ENCODE results near the gene ZGPAT.
A peak's percentile ranks its signal among the peaks of the same experiment; 100 is the strongest.

The ZGPAT gene

DNA sequence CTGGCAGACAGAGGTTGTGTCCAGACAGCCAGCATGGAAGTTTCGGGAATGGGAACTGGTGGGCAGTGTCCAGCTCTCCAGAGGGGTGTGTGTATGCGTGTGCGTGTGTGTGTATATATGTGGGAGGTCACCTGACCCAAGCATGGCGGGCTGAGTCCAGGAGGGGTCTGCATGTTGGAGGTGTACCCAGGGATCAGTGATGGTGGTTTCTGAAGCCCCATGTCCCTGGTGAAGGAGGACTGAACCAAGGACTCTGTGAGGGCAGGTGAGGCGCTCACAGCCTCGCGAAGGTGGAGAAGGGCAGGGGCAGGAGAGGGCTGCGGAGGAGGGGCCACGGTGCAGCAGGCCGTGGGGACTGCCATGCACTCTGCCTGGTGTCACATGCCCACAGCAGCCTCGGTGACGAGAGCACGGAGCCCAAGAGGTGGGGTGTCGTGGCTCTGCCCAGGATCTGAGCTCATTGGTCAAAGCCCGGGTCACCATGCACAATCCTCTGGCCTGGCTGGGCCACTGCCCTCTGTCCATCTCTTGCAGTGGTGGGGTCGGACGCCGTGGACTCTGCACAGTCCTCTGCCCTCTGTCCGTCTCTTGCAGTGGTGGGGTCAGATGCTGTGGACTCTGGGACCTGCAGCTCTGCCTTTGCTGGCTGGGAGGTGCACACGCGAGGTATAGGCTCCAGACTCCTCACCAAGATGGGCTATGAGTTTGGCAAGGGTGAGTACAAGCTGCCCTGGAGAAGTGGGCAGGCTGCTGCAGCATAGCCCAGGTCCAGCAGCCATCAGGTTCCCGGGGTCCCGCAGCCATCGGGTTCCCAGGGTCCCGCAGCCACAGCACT is 26.5 kb downstream of the ZGPAT start:
- DNase-seq (ENCODE audit: low read depth): no peak

DNA sequence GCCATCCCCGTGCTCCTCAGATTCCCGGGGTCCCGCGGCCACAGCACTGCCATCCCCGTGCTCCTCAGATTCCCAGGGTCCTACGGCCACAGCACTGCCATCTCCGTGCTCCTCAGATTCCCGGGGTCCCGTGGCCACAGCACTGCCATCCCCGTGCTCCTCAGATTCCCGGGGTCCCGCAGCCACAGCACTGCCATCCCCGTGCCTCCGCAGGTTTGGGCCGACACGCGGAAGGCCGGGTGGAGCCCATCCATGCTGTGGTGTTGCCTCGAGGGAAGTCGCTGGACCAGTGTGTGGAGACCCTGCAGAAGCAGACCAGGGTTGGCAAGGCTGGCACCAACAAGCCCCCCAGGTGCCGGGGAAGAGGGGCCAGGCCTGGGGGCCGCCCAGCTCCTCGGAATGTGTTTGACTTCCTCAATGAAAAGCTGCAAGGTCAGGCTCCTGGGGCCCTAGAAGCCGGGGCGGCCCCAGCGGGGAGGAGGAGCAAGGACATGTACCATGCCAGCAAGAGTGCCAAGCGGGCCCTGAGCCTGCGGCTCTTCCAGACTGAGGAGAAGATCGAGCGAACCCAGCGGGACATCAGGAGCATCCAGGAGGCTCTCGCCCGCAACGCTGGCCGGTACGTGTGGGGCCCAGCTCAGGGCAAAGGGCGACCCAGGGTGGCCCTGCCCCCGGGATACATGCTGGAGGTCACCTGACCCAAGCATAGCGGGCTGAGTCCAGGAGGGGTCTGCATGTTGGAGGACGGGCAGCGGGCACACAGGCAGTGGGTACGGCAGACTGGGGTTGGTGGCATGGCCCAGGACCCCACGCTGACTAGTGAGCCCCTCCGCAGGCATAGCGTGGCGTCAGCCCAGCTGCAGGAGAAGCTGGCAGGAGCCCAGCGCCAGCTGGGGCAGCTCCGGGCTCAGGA is 27.4 kb downstream of the ZGPAT start:
- DNase-seq (ENCODE audit: low read depth): no peak

DNA sequence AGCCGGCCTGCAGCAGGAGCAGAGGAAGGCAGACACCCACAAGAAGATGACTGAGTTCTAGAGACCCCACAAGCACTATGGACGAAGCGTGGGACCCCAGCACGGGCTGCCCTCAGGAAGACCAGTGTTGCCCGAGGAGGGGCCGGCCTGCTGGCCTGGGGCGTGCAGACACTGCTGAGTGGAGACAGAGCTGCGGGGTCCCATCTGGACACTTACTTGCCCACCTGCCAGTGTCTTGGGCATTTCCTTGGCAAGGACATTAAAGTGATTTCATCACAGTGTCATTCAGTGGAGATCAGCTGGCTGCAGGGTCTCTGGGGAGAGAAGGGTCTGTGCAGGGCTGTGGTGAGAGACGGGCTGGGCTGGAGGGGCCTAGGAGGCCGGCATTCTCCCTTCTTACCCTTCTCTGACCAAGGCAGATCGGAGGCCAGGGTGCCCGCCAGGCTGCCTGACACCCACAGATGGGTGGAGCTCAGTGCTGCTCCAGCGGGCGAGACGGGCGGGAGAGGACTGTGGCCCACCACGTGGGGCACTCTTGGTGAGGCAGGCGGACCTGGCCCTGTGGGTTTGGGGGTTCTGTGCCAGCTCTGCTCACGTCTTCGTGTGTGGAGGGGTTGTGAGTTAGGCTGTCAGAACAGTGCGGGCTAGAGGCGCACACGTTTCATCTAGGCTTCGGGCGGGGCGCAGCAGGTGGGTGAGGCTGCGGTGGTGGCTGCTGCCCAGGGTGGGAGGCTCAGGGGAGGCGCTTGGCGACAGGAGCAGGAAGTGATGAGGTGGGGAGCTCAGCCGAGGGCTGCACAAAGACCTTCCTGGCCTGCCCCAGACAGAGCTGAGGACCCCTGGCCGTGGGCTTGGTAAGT is 28.2 kb downstream of the ZGPAT start, which contains the start of gene LIME1:
Gene LIME1, plus strand, starts transcription at position 806 of the 860 bp plus-strand sequence. CDS start 886 bp downstream, outside the sequence.
- no peak for DNase-seq (ENCODE audit: low read depth)

DNA sequence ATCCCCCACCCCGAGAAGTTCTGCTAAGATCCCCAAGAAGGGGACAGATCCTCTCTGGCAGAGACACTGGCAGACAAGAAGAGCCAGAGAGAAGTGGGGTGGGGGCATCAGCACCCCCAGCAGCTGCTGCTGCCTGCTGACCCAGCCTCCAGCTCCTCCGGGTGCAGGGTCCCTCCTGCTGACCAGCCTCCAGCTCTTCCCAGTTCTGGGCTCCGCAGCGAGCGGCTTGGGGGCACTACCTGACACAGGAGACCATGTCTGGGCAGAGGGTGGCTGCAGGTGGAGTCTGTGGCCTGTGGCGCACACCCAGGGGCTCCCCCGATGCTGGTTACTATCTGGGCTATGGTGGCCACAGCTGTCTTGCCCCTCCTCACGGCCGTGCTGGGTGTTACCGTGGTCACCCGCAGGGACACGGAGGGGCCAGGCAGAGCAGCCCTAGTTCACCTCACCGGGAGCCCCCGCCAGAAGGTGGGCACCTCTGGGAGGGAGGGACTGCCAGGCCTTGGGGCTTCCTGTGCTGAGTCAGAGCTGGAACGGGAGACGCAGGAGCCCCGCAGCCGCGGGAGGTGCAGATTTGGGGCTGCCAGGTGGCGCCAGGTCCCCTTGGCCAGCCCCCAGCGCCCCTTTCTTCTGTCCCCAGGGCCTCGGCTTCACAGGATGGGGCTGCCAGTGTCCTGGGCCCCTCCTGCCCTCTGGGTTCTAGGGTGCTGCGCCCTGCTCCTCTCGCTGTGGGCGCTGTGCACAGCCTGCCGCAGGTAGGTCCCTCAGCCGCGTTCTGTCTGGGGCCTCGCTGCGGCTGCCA is 29.3 kb downstream of the ZGPAT start:
- DNase-seq (ENCODE audit: low read depth): no peak

DNA sequence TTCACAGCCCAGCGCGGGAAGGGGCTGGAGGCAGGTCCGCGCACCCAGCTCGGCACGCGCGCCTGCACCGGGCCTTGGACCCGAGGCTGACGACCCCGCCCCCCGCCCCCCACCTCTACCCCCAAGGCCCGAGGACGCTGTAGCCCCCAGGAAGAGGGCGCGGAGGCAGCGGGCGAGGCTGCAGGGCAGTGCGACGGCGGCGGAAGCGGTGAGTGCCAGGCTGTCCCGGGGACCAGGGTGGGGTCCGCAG is 29.8 kb downstream of the ZGPAT start:
- no peak for DNase-seq (ENCODE audit: low read depth)

DNA sequence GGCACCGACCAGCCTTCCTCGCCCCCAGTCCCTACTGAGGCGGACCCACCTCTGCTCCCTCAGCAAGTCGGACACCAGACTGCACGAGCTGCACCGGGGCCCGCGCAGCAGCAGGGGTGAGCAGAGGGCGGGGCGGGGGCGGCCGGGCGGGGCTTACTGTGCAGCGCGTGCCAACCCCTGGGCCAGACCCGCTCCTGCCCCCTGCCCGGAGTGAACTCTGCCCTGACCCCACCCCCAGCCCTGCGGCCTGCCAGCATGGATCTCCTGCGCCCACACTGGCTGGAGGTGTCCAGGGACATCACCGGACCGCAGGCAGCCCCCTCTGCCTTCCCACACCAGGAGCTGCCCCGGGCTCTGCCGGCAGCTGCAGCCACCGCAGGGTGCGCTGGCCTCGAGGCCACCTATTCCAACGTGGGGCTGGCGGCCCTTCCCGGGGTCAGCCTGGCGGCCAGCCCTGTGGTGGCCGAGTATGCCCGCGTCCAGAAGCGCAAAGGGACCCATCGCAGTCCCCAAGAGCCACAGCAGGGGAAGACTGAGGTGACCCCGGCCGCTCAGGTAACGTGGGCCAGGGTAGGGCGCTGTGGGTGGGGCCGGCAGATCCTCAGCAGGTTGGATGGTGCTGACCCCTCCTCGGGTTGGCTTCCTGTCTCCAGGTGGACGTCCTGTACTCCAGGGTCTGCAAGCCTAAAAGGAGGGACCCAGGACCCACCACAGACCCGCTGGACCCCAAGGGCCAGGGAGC is 30.3 kb downstream of the ZGPAT start:
- DNase-seq (ENCODE audit: low read depth): no peak

DNA sequence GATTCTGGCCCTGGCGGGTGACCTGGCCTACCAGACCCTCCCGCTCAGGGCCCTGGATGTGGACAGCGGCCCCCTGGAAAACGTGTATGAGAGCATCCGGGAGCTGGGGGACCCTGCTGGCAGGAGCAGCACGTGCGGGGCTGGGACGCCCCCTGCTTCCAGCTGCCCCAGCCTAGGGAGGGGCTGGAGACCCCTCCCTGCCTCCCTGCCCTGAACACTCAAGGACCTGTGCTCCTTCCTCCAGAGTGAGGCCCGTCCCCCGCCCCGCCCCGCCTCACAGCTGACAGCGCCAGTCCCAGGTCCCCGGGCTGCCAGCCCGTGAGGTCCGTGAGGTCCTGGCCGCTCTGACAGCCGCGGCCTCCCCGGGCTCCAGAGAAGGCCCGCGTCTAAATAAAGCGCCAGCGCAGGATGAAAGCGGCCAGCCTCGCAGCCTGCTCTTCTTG is 30.9 kb downstream of the ZGPAT start:
- no peak for DNase-seq (ENCODE audit: low read depth)

DNA sequence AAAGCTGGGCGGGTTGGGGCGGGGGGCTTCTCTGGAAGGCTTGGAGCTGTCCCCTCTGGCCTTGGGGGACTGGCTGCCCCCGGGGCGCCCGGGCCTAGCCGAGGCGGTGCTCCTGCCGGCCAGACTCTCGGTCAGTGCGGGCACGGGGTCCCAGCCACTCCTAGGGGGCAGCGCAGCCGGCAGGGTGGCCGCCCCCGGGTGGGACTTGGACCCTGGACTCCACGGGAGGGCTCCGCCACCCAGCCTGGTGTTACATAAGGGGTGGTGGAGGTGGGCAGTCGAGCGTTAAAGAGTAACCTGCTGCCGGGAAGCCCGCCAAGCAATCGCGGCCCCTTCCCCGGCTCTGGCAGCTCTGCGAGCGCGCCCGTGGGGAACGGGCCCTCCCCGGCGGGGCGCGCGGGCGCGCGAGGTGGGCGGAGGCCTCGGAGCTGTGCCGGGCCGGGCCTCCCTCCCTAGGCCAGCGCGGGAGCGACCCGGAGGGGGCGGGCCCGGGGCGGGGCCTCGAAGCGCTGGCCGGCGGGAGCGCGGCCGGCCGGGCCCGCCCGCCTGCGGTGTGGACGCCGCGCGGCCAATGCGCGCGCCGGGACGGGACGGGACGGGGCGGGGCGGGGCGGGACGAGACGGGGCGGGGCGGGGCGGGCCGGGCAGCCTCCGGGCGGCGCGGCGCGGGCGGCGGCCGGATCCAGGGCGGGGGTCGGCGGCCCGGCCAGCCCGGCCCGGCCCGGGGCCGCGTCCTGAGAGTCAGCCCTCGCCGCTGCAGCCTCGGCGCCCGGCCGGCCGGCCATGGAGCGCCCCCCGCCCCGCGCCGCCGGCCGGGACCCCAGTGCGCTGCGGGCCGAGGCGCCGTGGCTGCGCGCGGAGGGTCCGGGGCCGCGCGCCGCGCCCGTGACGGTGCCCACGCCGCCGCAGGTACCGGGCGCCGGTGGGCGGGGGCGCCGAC is 31.6 kb downstream of the ZGPAT start, which contains the start of gene SLC2A4RG:
Gene SLC2A4RG, plus strand, starts transcription at position 647 of the 940 bp plus-strand sequence. Its CDS starts 137 bp downstream, at position 784.
- DNase-seq (ENCODE audit: low read depth): peak; percentile 60

DNA sequence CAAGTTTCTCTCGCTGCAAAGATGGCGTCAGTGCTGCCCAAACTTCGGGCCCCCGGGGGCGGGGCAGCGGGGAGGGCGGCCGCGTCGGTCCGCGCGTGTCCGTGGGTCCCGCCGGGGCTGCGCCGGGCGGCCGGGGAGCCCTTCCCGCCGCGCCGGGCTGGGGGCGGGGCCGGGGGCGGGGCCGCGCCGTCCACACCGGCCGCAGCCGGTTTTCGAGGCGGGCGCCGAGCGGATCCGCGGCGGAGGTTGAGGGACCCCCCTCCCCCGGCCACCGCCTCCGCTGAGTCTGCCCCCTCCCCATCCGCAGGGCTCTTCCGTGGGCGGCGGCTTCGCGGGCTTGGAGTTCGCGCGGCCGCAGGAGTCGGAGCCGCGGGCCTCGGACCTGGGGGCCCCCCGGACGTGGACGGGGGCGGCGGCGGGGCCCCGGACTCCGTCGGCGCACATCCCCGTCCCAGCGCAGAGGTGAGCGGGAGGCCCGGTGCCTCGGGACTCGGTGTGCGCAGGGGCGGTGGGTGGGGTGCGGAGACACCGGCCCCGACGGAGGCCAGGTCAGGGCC is 32.3 kb downstream of the ZGPAT start:
- DNase-seq (ENCODE audit: low read depth): peak; percentile 20

DNA sequence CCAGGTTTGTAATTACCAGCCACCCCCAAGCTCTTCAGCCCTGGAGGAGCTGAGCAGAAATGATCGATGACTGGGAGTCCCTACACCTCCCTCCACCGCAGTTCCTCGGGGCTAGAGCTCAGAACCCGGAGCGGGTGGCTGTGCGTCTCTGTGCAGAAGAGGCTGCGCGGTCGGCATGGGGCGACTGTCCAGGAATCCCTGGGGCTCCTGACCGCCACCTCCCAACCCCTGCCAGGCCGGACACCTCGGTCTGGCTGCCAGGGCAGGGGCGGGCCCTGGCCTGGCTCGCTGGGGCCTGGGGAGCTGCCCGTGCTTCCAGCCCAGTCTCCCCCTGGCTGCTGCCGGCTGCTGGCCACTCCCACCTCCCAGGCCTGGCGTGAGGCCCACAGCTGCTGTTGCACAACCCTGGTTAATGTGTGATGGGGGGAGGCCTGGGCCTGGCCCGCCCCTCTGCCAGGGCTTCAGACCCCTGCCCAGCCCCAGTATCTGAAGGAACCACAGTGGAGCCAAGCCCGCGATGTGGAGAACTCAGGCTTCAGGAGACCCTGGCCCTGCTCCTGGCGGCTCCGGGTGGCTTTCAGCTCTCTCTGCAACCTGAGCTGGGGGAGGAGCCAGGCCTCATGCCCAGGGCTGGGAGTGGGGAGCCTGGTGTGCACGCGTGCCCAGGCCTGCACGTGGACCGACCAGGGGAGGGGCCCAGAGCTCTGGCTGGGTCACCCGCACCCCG is 33.0 kb downstream of the ZGPAT start:
- DNase-seq (ENCODE audit: low read depth): peak; percentile 89

DNA sequence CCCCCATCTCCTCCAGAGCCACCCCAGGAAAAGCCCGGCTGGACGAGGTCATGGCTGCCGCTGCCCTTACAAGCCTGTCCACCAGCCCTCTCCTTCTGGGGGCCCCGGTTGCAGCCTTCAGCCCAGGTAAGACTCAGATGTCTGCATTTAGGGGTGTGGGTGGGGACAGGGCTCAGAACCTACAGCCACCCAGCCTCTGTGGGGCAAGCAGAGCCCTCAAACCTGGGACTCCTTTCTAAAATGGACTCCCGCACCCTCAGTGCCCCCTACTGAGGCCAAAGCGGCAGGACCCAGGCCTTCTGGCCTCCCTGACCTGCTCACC is 33.5 kb downstream of the ZGPAT start:
- no peak for DNase-seq (ENCODE audit: low read depth)

DNA sequence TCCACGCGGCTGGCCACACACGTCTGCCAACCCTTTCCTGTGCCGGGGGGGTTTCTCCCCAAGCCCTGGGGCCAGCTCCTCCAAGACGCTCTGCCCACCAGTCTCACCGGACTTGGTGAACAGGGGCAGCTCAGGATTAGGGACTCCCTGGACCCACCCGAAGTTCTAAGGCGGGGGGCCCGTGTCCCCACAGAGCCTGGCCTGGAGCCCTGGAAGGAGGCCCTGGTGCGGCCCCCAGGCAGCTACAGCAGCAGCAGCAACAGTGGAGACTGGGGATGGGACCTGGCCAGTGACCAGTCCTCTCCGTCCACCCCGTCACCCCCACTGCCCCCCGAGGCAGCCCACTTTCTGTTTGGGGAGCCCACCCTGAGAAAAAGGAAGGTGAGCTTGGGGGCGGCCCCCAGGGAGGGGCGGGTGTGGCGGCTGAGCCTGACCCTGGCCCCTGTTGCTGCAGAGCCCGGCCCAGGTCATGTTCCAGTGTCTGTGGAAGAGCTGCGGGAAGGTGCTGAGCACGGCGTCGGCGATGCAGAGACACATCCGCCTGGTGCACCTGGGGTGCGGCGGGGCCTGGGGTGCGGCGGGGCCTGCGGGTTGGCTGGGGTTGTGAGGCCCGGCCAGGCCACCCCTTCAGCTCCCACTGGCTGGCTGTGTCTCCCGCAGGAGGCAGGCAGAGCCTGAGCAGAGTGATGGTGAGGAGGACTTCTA is 34.0 kb downstream of the ZGPAT start:
- no peak for DNase-seq (ENCODE audit: low read depth)

DNA sequence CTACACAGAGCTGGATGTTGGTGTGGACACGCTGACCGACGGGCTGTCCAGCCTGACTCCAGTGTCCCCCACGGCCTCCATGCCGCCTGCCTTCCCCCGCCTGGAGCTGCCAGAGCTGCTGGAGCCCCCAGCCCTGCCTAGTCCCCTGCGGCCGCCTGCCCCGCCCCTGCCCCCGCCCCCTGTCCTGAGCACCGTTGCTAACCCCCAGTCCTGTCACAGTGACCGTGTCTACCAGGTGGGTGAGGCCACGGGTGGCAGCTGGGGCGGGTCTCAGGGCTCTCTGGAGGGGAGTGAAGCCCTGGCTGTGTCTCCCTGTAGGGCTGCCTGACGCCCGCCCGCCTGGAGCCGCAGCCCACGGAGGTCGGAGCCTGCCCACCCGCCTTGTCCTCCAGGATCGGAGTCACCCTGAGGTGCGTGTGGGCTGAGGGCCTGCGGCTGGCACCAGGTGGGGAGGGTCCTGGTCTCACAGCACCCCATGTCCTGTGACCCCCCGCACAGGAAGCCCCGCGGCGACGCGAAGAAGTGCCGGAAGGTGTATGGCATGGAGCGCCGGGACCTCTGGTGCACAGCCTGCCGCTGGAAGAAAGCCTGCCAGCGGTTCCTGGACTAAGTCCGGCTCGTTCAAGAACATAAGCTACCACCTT is 34.7 kb downstream of the ZGPAT start:
- no peak for DNase-seq (ENCODE audit: low read depth)

DNA sequence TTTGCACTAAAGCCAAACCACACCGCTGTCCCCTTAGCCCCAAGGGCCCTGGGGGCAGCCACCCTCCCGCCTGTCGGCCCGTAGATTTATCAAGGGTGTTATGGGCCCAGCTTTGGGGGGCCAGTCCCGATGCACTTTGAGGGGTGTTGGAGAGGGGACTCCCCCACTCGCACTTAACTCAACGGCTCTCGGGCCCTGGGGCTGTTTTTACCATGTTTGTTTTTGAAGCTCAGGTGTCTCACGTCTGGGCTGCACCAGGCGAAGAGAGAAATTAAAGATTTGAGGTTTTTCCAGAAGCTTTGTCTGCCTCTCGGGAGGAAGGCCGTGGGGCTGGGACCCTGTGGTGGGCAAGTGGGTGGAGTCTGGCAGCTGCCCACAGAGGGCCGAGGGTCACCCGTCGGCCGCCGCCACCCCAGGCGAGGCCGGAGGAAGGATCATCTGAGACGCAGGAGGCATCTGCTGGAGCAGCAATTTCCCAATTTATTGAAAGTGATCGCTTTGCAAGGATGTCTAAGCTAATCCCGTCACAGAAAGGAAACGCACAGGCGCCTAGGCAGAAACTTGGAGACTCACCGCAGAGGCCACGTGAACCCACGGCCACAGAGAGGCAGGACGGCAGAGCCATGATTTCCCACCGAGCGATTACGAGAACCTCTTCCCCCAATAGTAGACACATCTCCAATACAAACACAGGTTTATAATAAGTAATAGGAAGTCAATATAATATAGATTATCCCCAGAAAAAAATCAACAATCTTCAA is 35.6 kb downstream of the ZGPAT start:
- DNase-seq (ENCODE audit: low read depth): no peak

DNA sequence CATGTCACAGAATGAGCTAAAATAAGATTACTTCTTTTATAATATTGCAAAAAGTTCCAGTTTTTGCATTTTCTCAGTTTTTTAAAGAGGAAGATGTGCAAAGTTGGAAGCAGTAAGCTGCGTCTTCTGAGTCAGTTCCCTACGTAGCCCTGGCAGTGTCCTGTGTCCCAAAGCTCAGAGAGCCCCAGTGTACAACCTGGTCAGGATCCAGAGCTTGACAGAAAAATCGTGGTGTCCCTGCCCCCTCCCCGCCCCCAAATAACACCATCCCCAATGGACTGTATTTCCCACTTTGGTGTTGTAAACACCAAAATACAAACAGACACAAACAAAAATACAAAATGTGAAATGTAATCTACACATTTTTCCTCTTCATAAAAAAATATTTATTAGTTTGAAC is 36.3 kb downstream of the ZGPAT start:
- no peak for DNase-seq (ENCODE audit: low read depth)

DNA sequence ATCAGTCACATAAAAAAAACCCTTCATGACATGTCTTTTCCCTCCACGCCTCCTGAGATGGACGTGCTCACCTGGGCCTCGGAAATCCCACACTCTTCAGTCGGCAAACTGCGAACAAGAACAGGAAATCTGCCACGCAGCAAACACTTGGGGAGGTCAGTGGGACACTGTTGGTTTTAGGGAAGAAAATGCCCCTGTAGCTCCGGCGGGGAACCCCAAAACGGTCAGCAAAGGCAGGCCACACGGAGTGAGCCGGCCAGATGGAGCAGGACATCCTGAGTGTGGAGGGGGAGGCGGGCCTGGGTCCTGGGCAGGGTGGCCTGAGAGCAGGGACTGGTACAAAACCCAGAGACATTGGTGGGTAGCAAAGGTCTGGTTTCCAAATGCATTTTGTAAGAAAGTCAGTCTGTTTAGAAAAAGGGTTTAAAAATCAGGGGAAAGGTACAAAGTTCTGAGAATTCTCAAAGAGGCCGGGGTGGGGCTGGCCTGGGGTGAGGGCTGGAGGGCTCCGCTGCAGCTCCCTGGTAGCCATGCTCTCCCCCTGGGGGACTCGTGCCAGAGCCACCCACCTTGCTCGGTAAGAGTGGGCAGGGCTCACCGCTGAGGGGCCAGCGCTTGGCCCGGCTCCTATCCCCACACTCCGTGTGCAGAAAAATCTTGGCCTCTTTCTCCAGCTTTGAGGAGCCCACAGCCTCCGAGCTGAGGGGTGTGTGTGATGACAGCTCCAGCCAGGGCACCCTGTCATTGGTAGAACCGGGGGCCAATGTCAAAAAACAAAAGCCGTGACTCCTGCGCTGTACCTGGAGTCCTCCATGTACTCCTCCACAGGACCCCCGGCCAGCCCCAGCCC is 37.0 kb downstream of the ZGPAT start:
- DNase-seq (ENCODE audit: low read depth): no peak
